GM12892 (cell line): ENCODE measurements around the gene ANKRD63. TPM values are rescaled to one million over a fixed set of nuclear protein-coding genes. Genes with fewer than 3 reads are reported as not detected.
A peak's percentile ranks its signal among the peaks of the same experiment; 100 is the strongest.

Source experiments
- DNase-seq: peaks from one replicate; pipeline ENCODE4 v3.0.0; 2011; ENCODE audit not compliant: insufficient read length
- FAIRE-seq: peaks from 2 replicates; lab custom pipeline; 2011; peaks lifted over from hg19 to GRCh38; lab: Jason Lieb, UNC
- POLR2A ChIP-seq: IDR thresholded peaks from 2 replicates; pipeline ENCODE4 v1.6.1; 2011; ENCODE audit warnings: low read depth, low read length, control low read depth
- POLR2AphosphoS5 ChIP-seq: IDR thresholded peaks from 2 replicates; pipeline ENCODE4 v1.6.1; 2011; ENCODE audit warnings: low read depth, low read length, control low read depth
- TAF1 ChIP-seq: IDR thresholded peaks from 2 replicates; pipeline ENCODE4 v1.6.1; 2011; ENCODE audit warnings: low read depth, mild to moderate bottlenecking, control low read depth, low read length, borderline replicate concordance
- polyA plus RNA-seq: library from polyadenylated mRNA; unstranded; fragments of >200 nt; gene quantifications from one replicate; pipeline ENCODE4 v1.2.1, GENCODE V29; 2012; ENCODE audit warnings: missing spikeins, inconsistent platforms; ENCODE audit not compliant: missing spikeins

ANKRD63 gene, protein sequence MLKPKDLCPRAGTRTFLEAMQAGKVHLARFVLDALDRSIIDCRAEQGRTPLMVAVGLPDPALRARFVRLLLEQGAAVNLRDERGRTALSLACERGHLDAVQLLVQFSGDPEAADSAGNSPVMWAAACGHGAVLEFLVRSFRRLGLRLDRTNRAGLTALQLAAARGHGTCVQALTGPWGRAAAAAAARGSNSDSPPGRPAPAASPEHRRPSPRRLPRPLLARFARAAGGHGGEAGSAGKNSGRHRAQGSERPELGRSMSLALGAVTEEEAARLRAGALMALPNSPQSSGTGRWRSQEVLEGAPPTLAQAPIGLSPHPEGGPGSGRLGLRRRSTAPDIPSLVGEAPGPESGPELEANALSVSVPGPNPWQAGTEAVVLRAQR
- not detected for polyA plus RNA-seq

DNA sequence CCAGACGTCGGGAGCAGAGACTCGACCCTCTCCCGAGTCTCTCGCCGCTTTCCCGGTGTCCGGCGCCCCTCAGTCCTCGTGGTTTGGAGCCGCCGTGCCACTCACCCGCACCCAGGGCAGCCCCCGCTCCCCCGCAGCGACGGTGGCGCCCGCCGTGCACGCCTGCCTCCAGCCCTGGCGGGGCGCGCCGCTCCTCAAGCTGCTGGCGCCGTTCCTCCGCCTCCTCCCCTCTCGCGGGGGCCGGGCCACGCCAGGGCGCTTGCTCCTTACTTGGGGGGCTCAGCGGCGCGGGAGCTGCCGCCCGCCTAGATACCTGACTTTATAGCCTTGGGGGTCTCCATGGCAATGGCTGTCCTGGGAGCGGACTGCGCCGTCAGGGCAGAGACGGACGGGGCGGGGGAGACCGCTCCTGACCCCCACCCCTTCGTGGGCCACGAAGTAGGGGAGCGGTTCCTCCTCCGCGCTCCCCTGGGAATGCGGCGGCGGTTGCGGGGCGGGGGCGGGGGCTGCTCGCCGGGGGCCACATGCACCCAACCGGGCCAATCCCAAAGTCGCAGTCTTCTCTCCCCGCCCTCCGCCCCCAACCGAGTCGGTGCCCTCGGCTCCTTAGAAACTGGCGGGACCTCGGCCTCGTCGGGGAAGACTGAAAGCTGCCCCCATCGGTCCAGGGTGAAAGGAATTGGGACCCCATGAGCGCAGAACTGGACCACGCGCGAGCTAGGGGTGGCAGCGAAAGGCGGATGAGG is at the start of gene ANKRD63:
Gene ANKRD63, minus strand, starts transcription at position 196 of the 746 bp plus-strand sequence. CDS start 478 bp downstream, outside the sequence.
- TF ChIP-seq POLR2A (no peak), POLR2AphosphoS5 (no peak), TAF1 (no peak)
- peak; percentile 68 for DNase-seq
- no peak for FAIRE-seq

DNA sequence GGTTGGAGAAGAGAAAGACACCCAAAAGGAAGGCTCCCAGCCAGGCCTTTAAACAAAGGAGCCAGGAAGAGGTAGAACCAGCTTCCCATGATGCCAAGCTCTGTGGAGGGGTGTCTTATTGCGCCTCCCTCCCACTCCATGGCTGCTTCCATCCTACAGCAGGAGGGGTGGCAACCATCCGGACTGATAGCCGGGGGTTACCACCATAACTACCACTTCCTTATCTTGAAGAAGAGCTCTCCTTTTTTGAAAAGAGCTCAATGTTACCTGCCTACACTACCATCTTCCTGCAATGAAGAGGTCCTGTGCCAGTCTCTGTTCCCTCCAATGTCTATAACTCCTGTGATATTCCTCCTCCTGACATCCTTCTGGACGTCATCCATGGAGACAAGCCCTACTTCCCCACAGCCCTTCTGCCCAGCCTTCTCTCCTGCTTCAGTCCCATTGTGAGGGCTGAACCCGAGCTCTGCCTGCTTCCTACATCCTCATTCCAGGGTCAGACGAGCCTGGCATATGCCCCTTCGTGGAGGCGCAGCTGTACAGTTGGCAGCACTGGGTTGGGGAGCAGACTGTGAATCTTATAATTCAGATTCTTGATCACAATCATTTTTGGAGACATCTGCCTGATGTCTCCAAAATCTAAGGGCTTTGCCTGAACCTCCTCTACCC is 49.4 kb upstream of the ANKRD63 start:
- no peak for FAIRE-seq

DNA sequence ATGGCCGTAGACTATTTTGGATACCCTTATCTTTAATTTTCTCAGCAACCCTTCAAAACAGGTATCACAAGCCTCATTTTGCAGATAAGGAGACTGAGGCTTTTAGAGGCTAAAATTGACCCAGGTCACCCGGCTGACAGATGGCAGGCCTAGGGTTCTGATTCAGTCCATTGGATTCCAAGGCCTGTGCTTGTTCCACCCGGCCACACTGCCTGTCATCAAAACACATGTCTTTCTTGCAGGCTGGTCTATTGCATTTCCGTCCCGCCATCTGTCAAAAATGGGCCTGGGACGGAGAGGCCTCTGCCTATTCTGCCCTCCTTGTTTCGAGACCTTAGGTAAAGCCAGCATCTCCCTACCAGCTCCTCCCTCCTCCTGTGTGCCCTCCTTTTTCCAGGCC is 48.8 kb upstream of the ANKRD63 start:
- FAIRE-seq: no peak
- no peak for DNase-seq
- no peak for TF ChIP-seq TAF1
- no peak for TF ChIP-seq POLR2A
- no peak for TF ChIP-seq POLR2AphosphoS5

More for the DNA sequence above, 49.4 kb upstream of the ANKRD63 start:
- no peak for DNase-seq
- TF ChIP-seq POLR2AphosphoS5: no peak
- TF ChIP-seq POLR2A: no peak
- TF ChIP-seq TAF1: no peak

DNA sequence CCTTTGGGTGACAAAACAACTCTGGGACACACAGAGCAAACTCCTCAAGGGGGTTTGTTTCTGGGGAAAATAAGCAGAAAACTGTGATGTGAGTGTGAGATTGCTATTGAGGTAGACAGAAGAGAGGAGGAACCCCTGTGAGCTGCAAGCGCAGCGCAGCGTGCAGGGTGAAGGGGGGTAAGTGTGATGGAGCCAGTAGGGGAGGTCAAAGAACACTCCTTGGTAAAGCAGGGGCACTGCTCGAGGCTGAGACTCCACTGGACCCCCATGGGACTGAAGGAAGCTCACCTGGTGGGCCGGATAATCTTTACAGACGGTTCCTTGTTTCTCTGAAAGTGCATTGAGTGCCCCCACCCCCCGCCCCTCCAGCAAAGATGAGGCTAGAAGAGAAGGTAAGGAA is 48.2 kb upstream of the ANKRD63 start:
- no peak for FAIRE-seq
- DNase-seq: no peak
- TF ChIP-seq TAF1: no peak
- TF ChIP-seq POLR2A: no peak
- TF ChIP-seq POLR2AphosphoS5: no peak

DNA sequence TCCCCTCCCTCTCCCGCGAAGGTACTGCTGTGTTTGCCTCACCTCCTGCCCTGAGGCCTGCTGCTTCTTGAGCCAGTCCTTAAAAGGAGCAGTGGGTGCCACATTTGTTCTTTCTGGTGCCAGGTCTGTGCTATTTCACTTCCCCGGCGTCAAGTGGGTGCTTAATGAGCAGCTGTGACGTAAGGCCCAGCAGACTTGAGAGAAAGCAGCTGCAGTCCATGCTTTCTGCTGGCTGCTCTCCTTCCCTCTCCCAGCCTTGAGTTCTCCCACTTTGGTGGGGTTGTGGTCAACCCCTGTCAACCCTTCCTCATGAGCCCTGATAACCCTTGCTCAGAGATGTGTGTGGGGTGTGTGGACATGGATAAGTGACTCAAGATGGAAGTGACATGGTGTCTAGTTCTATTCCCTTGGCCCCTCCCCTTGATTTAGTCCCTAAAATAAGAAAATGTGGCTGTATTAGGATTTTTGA is 47.5 kb upstream of the ANKRD63 start:
- FAIRE-seq: no peak
- TF ChIP-seq POLR2AphosphoS5: no peak
- TF ChIP-seq POLR2A: no peak
- TF ChIP-seq TAF1: no peak
- no peak for DNase-seq

DNA sequence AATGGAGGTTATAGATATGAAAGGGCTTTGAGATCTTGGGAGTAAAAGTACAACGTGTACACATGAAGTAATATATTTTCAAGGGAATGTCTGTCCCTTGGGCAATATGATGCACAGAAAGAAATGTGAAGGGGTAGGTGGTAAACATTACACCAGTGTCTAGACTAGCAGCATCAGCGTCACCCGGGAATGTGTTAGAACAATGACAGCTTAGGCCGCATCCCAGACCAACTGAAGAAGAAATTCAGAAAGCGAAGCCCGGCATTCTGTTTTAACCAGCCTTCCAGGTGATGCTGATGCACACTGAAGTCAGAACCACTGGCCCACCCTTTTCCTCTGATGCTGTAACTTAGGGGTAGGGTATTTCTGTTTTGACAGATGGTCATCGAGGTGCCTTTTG is 46.9 kb upstream of the ANKRD63 start:
- TF ChIP-seq POLR2AphosphoS5 (no peak), POLR2A (no peak), TAF1 (no peak)
- DNase-seq (no peak), FAIRE-seq (no peak)

DNA sequence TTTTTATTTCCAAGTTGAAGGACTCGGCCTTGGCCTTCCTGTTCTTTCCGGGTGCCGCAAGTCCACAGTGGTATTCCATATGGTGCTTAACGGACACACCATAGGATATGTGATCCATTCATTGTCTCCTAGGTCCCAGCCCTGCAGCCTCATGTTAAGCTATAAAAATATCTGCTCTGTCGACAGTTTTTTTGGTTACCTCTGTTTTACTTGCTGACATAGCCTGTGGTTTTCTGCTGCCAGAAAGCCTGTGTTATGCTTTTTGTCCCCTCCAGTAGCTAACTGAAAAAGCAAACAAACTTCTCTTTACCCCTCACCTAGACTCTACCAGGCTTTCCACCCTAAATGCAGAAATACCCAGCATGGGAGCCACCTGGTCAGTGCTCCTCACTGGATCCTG is 45.9 kb upstream of the ANKRD63 start:
- DNase-seq: no peak
- TF ChIP-seq TAF1: no peak
- TF ChIP-seq POLR2A: no peak
- TF ChIP-seq POLR2AphosphoS5: no peak
- no peak for FAIRE-seq

DNA sequence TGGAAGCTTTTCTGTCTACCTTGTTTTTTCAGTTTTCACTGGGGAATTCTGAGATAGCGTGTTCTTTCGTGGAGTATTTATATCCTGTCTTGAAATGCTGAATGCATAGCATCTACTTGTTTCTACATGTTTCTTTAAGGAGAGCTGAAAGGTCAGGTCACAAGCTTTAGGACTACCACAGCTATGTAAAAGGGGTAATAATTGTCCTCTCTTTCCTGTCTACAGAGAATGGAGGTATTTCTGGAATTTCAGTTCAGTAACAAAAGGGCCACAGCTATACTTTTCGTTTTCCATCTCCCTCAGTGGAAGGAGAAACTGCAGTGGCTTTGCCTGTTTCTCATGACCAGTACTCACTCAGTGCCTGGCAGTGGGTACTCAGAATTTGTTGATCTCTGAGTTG is 45.3 kb upstream of the ANKRD63 start:
- TF ChIP-seq POLR2A: no peak
- TF ChIP-seq TAF1: no peak
- TF ChIP-seq POLR2AphosphoS5: no peak
- FAIRE-seq: no peak
- no peak for DNase-seq

DNA sequence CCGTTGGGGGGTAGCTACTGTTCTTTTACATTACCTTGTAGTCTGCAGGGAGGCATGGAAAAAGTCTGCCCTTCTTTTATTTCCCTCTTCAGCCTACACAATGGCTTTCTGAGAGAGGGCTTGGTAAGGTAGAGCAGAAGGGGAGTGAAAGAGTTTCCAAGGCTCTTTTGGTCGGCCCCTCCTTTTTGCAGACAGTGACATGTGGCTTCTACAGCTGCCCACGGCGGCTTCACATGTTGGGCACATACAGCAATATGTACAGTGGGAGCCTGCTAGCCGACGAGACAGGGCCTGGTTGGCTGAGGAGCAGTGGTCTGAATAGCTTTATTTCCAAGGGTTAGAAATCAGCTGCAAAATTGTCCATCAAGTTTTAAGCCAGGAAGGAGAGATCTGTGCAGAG is 44.6 kb upstream of the ANKRD63 start:
- DNase-seq (no peak), FAIRE-seq (no peak)
- TF ChIP-seq TAF1 (no peak), POLR2AphosphoS5 (no peak), POLR2A (no peak)

DNA sequence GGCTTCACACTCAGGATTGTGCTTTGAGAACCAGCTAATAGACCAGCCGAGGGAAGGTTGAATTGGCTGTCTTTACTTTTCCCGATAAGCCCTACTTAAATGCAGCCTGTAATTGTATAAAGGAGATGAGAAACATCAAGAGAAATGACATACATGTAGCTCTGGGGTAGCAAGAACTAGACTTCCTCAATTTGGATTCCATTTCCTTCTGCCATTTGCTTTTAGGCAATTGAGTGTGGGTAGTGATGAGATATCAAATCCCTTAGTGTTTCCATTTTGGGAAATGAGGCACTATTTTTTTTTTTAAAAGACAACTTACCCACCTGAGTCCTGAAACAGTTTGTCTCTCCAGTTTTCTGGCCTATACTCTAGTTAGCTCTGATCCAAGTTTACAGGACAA is 42.8 kb upstream of the ANKRD63 start:
- DNase-seq (no peak), FAIRE-seq (no peak)
- no peak for TF ChIP-seq POLR2AphosphoS5
- no peak for TF ChIP-seq POLR2A
- no peak for TF ChIP-seq TAF1

DNA sequence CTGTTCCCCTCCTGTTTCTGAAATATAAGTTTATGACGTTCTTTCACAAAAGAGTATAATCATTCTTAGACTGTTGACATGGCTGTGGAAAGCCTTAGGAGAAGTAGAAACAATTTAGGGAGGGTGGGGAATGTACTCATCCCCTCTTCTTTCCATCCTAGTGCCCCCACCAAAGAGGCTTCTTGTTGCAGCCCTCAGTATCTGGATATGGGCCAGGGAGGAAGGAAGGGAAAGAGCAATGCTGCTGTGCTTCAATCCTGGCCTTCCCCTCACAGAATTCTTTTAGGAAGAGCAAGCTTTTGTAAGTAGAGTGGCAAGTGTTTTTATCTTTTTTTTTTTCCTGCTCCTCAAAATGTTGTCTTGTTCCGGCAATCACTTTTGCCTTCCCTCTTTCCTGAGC is 42.3 kb upstream of the ANKRD63 start:
- TF ChIP-seq POLR2A (no peak), TAF1 (no peak), POLR2AphosphoS5 (no peak)
- DNase-seq (no peak), FAIRE-seq (no peak)
